GM18951 (cell line): ENCODE measurements around the gene SVEP1.
"Not testable (repeated sequence)": the region's sequence is repeated elsewhere in the genome, so short reads cannot be mapped to it uniquely, and the experiment has no call there.

Experiments
- POLR2A ChIP-seq: IDR thresholded peaks from 4 replicates; pipeline ENCODE4 v1.6.1; 2011; ENCODE audit warnings: mild to moderate bottlenecking; ENCODE audit not compliant: insufficient read length, insufficient read depth; ENCODE audit errors: extremely low read depth
- in situ Hi-C: fragments of 300-500 bp; cut with MboI; formaldehyde crosslinking; loops from one replicate; pipeline ENCODE4 v1.12.0; 2022; ENCODE audit warnings: low sequenced_read_pairs, mixed read lengths, inconsistent platforms; ENCODE audit not compliant: unreplicated experiment

SVEP1 gene

GRCh38 chr9:110555551-110556331 is 23.8 kb downstream of the SVEP1 start:
- no peak for TF ChIP-seq POLR2A
- in situ Hi-C loops: no loop called here

GRCh38 chr9:110546411-110546871 is 33.1 kb downstream of the SVEP1 start:
- no peak for TF ChIP-seq POLR2A
- in situ Hi-C loops: no loop called here

GRCh38 chr9:110545705-110546104 is 33.8 kb downstream of the SVEP1 start:
- in situ Hi-C loops: no loop called here

GRCh38 chr9:110543631-110544051 is 35.9 kb downstream of the SVEP1 start:
- no peak for TF ChIP-seq POLR2A
- in situ Hi-C loops: no loop called here

More at GRCh38 chr9:110545705-110546104, 33.8 kb downstream of the SVEP1 start:
- TF ChIP-seq POLR2A: no peak

- TF ChIP-seq POLR2A: no peak
- in situ Hi-C loops: no loop called here
Measured at GRCh38 chr9:110541950-110542349, 37.6 kb downstream of the SVEP1 start.

- in situ Hi-C loops: no loop called here
- TF ChIP-seq POLR2A: no peak
Measured at GRCh38 chr9:110538647-110539041, 40.9 kb downstream of the SVEP1 start.

- no peak for TF ChIP-seq POLR2A
- in situ Hi-C loops: no loop called here
Measured at GRCh38 chr9:110537841-110538646, 41.5 kb downstream of the SVEP1 start.

- in situ Hi-C loops: no loop called here
Measured at GRCh38 chr9:110536822-110537221, 42.7 kb downstream of the SVEP1 start.

GRCh38 chr9:110534162-110534561 is 45.4 kb downstream of the SVEP1 start:
- in situ Hi-C loops: not testable (repeated sequence)

More at GRCh38 chr9:110536822-110537221, 42.7 kb downstream of the SVEP1 start:
- TF ChIP-seq POLR2A: no peak

- in situ Hi-C loops: no loop called here
- no peak for TF ChIP-seq POLR2A
Measured at GRCh38 chr9:110532908-110533665, 46.5 kb downstream of the SVEP1 start.

GRCh38 chr9:110531776-110532175 is 47.8 kb downstream of the SVEP1 start:
- TF ChIP-seq POLR2A: no peak
- in situ Hi-C loops: no loop called here

- in situ Hi-C loops: not testable (repeated sequence)
Measured at GRCh38 chr9:110531241-110531640, 48.3 kb downstream of the SVEP1 start.

GRCh38 chr9:110528645-110529044 is 50.9 kb downstream of the SVEP1 start:
- no peak for TF ChIP-seq POLR2A
- in situ Hi-C loops: no loop called here
